Lung (tissue), 12 donors: Measurements from ENCODE around the gene PLEKHS1. TPM values are rescaled to one million over a fixed set of nuclear protein-coding genes. Genes with fewer than 3 reads are reported as not detected.

Experiments used
- ATAC-seq: fragments of 200-7000 bp; cut with Tn5 transposase; one replicate; pipeline ENCODE4 v1.9.1; 2020; ENCODE audit warnings: moderate number of reproducible peaks; ENCODE audit not compliant: insufficient read depth, low FRiP score
- DNase-seq, 3 donors: peaks; one replicate each; pipeline ENCODE4 v3.0.0-alpha.2; 2013 to 2017
- H3K27ac ChIP-seq, 2 donors: one replicate each; pipeline ENCODE4 v1.5.1; 2013; ENCODE audit warnings: mild to moderate bottlenecking in 2 of 2, moderate library complexity in 2 of 2, control low read depth in 1 of 2, inconsistent platforms in 1 of 2, low read depth in 1 of 2, low read length in 1 of 2
- H3K27me3 ChIP-seq, 3 donors: one replicate each; pipeline ENCODE4 v1.5.1; 2013; ENCODE audit warnings: low read length in 2 of 3; ENCODE audit not compliant: control insufficient read depth in 3 of 3, insufficient read depth in 3 of 3
- H3K36me3 ChIP-seq, 4 donors: one replicate each; pipeline ENCODE4 v1.5.1; 2013; ENCODE audit warnings: low read length in 4 of 4, mild to moderate bottlenecking in 1 of 4, moderate library complexity in 1 of 4; ENCODE audit not compliant: control insufficient read depth in 4 of 4, insufficient read depth in 4 of 4
- H3K4me1 ChIP-seq, 5 donors: one replicate each; pipeline ENCODE4 v1.5.1; 2013; ENCODE audit warnings: low read length in 5 of 5, mild to moderate bottlenecking in 2 of 5, moderate library complexity in 1 of 5; ENCODE audit not compliant: control insufficient read depth in 5 of 5, insufficient read depth in 5 of 5
- H3K4me3 ChIP-seq: one replicate; pipeline ENCODE4 v1.5.1; 2013; ENCODE audit warnings: mild to moderate bottlenecking, control low read depth, moderate library complexity
- H3K9ac ChIP-seq, 2 donors: one replicate each; pipeline ENCODE4 v1.5.1; 2013; ENCODE audit warnings: low read length in 2 of 2, control low read depth in 1 of 2; ENCODE audit not compliant: insufficient read depth in 1 of 2
- H3K9me3 ChIP-seq, 4 donors: one replicate each; pipeline ENCODE4 v1.5.1; 2013; ENCODE audit warnings: low read length in 3 of 4, mild to moderate bottlenecking in 1 of 4, moderate library complexity in 1 of 4; ENCODE audit not compliant: control insufficient read depth in 4 of 4, insufficient read depth in 3 of 4
- WGBS, 2 donors: extraction: QIAGEN DNeasy Blood & Tissue Kit; methylation state at CpG; one replicate each; pipeline ENCODE4 v1.1.7; 2013; 5-methylcytosine and 5-hydroxymethylcytosine counted together
- polyA plus RNA-seq, 2 donors: library from polyadenylated mRNA; stranded (reverse); fragments of 200-250 nt; gene quantifications; one replicate each; pipeline ENCODE4 v1.2.1, GENCODE V29; 2013
- total RNA-seq, 2 donors: library from RNA; depleted of rRNA in 1 of 2; stranded (reverse); fragments of >200 nt in 1 of 2; gene quantifications; one replicate each; pipeline ENCODE4 v1.2.1, GENCODE V29; 2014 to 2021
- TF ChIP-seq, protein P1 (sequence below): IDR thresholded peaks from 2 replicates; pipeline ENCODE4 v1.5.1; 2012; ENCODE audit warnings: mild to moderate bottlenecking; ENCODE audit errors: control extremely low read depth, extremely low read depth
- donor health status: control.
- donor health status: control.
- donor health status: Bipolar disorder and iron deficiency.
- donor health status: healthy.
- donor health status: DM: yes; HTN: yes; CAD: no.

The PLEKHS1 gene
- total and polyA plus RNA-seq, 4 donors = 4.2 to 21.9 (median 10.4) TPM

DNA sequence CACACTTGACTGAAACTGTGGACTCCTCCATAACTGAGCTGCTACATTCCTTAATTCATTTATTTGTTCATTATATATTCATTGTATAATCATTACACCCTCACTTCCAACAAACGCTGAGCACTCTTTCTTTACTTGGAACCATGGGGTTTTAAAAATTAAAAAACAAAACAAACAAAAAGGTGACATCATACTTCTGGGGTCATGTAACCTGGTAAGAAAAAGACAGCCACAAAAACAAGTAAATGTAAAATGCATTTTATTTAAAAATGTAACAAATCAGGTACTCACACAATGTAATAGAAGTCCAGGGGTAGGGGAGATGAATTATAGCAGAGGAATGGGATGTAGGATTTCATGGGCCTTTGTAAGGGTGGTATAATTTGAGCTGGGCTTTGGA, 25.1 kb downstream of the PLEKHS1 start:
- Histone ChIP-seq H3K36me3 (no peaks in the 10 kb centered on the region), H3K9ac (no peak overlapping the region), H3K27me3 (no peaks in the 10 kb centered on the region), H3K9me3 (no peaks in the 10 kb centered on the region), H3K4me1 (peaks cover 0 to 3% (median 0%) of the 10 kb centered on the region in 5 donors), H3K4me3 (no peak overlapping the region), H3K27ac (no peak overlapping the region)
- 74 to 75% methylated on average over 1 of the region's 1 CpG for WGBS, 2 donors
- no peak for DNase-seq
- TF ChIP-seq, protein P1, sequence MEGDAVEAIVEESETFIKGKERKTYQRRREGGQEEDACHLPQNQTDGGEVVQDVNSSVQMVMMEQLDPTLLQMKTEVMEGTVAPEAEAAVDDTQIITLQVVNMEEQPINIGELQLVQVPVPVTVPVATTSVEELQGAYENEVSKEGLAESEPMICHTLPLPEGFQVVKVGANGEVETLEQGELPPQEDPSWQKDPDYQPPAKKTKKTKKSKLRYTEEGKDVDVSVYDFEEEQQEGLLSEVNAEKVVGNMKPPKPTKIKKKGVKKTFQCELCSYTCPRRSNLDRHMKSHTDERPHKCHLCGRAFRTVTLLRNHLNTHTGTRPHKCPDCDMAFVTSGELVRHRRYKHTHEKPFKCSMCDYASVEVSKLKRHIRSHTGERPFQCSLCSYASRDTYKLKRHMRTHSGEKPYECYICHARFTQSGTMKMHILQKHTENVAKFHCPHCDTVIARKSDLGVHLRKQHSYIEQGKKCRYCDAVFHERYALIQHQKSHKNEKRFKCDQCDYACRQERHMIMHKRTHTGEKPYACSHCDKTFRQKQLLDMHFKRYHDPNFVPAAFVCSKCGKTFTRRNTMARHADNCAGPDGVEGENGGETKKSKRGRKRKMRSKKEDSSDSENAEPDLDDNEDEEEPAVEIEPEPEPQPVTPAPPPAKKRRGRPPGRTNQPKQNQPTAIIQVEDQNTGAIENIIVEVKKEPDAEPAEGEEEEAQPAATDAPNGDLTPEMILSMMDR = no peak
- ATAC-seq = no peak

DNA sequence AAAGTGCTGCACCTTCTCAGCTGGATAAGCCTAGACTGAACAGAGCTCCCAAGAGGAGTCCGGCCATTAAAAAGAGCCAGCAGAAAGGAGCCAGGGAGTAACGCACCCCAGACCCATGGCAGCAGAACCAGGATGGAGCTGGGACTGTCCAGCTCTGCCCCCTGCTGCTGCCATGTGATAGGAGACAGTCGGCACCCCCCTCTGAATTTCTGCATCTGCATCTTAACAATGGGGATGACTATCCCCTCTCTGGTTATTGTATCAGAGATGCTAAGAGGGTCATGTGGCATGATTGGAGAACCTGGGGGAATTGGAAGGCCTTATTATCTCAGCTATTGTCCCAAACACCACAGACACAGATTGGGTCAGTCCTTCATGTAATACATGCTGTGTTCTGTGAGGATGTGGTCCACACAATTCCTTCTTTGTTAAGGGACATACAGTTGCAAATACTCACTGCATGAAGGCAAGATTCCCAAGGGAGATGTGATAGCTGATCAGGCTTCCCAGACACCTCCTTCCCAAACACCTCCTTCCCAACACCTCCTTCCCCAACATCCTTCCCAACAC, 29.3 kb downstream of the PLEKHS1 start:
- H3K9ac ChIP-seq = no peak overlapping the region
- H3K27me3 ChIP-seq = no peaks in the 10 kb centered on the region
- no peak for ATAC-seq
- WGBS, 2 donors = 82 to 83% methylated on average over 3 of the region's 3 CpGs
- H3K4me3 ChIP-seq = no peak overlapping the region
- no peaks in the 10 kb centered on the region for H3K36me3 ChIP-seq
- TF ChIP-seq, protein P1 = no peak
- DNase-seq = no peak
- H3K4me1 ChIP-seq = peaks cover 0 to 3% (median 0%) of the 10 kb centered on the region in 5 donors
- no peak overlapping the region for H3K27ac ChIP-seq
- no peaks in the 10 kb centered on the region for H3K9me3 ChIP-seq

DNA sequence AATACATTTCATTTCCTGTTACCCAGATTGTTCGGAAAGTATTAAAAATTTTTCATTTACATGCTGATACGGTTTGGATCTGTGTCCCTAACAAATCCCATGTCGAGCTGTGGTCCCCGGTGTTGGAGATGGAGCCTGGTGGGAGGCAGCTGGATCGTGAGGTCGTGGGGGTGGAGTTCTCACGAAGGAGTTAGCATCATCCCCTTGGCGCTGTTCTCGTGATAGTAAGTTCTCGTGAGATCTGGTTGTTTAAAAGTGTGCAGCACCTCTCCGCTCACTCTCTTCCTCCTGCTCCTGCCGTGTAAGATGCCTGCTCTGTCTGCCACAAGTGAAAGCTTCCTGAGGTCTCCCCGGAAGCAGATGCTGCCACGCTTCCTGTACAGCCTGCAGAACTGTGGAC, 30.9 kb downstream of the PLEKHS1 start:
- no peaks in the 10 kb centered on the region for H3K4me1 ChIP-seq
- no peak overlapping the region for H3K4me3 ChIP-seq
- H3K9me3 ChIP-seq = no peaks in the 10 kb centered on the region
- ATAC-seq (no peak), DNase-seq (no peak)
- H3K36me3 ChIP-seq = no peaks in the 10 kb centered on the region
- no peak overlapping the region for H3K27ac ChIP-seq
- TF ChIP-seq, protein P1 = no peak
- H3K27me3 ChIP-seq = no peaks in the 10 kb centered on the region
- 86 to 93% methylated on average over 14 of the region's 14 CpGs for WGBS, 2 donors
- no peak overlapping the region for H3K9ac ChIP-seq
